GM12801 (cell line): Measurements from ENCODE around the gene BARX2.

ENCODE experiments used
- TF ChIP-seq, protein P1 (sequence below): IDR thresholded peaks from one replicate; pipeline ENCODE4 v1.5.1; 2011; ENCODE audit warnings: control low read depth; ENCODE audit not compliant: insufficient read length; ENCODE audit errors: extremely low read depth

BARX2 gene

DNA sequence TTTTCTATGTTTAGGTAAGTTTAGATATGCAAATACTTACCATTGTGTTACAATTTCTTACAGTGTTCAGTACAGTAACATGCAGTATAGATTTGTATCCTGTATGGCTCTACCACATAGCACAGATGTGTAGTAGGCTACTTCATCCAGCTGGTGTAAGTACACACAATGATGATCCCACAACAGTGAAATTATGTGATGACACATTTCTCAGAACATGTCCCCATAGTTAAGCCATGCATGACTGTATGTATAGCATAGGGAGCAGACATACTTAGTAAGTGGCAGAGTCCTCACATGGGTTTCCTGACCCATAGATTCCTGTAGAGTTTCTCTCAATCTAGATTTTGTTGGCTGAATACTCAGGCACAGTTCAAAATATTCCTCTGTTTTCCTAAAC, 26.8 kb upstream of the BARX2 start:
- TF ChIP-seq, protein P1, sequence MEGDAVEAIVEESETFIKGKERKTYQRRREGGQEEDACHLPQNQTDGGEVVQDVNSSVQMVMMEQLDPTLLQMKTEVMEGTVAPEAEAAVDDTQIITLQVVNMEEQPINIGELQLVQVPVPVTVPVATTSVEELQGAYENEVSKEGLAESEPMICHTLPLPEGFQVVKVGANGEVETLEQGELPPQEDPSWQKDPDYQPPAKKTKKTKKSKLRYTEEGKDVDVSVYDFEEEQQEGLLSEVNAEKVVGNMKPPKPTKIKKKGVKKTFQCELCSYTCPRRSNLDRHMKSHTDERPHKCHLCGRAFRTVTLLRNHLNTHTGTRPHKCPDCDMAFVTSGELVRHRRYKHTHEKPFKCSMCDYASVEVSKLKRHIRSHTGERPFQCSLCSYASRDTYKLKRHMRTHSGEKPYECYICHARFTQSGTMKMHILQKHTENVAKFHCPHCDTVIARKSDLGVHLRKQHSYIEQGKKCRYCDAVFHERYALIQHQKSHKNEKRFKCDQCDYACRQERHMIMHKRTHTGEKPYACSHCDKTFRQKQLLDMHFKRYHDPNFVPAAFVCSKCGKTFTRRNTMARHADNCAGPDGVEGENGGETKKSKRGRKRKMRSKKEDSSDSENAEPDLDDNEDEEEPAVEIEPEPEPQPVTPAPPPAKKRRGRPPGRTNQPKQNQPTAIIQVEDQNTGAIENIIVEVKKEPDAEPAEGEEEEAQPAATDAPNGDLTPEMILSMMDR, result no peak

DNA sequence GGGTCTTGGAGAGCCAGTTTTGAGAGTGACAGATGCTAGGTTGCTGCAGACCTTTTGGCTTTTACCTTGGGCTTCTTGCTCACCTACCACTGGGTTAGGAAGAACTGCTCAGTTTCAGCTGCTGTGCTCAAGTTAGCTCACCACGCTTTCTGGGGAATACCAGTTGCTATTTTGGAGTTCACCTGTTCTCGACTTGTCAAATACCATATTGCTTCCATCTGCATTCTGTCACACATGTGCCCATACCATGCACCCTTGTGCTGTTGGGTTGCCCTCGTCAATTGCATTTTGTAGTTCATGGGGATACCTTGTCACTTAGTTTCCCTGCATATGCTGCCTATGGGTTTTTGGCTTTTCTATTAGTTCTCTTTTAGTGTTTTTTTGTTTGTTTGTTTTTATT, 23.0 kb upstream of the BARX2 start:
- TF ChIP-seq, protein P1, result no peak

GRCh38 chr11:129354691-129355090, 21.0 kb upstream of the BARX2 start:
- TF ChIP-seq, protein P1, result no peak

GRCh38 chr11:129359748-129360147, 15.9 kb upstream of the BARX2 start:
- TF ChIP-seq, protein P1, result no peak

GRCh38 chr11:129364143-129364654, 11.4 kb upstream of the BARX2 start:
- TF ChIP-seq, protein P1, result peak; percentile 100

DNA sequence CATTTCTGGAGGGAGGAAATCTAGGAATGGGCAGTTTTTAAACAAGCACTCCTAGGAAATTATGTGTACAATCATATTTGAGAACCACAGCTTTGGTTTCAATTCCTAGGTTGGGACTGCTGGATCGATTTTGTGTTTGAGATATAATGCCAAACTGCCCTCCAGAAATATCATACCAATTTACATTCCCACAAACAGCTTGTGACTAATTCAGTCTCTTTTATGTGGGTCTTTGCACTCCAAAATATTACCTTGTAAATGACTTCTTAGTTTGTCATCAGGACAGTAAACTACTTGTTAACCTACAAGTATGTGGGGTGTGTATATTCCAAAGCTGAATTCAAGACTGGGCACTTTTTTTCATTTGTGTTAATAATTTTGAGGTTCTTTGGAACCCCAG, 9.8 kb upstream of the BARX2 start:
- TF ChIP-seq, protein P1, result no peak

DNA sequence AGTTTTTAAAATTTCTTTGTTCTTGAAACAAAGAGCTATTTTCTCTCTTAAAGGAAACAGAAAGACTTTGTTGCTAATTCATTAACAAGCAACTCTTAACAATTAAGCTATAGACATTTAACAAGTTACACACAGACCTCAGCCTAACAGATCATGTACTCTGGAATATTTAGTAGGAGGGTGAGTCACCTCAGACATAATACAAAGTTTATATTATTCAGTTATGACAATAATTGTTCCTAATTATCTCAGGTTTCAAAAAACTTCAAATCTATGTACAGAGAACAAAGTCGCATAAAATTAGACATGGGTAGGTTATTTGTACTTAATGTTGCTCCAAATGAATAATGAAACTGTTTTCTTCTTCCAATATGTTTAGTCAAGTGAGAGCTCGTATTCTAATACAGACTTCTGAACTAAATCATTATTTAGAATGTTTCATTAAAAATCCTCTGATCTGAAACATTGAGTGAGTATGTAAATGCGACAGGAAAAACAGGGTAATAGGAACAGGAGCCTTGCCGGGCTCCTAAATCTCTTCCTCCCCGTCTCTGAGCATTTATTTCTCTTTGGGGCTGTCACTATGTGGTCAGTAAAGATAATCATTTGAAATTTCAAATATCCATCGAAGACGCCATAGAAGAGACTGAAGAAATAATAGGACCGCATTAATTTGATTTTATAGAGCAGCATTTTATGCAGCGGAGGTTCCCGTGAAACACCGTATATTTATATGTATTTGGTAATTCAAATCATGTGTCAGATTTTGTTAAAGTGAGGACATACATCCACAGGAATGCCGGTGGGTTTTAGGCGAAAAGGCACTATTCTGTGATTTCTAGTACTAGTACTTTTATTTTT, 8.7 kb upstream of the BARX2 start:
- TF ChIP-seq, protein P1, result no peak
